Activated naive CD4-positive, alpha-beta T cell treated with Interleukin-2 at 50 U/mL for 16 hours (primary cell): ENCODE results near the gene MAMDC2.

Source experiments
- DNase-seq: peaks from one replicate; pipeline ENCODE4 v3.0.0-alpha.2; 2020

Gene MAMDC2

GRCh38 chr9:70111042-70111602 is 67.5 kb downstream of the MAMDC2 start:
- peak; percentile 55 for DNase-seq

- no peak for DNase-seq
These were observed 68.1 kb downstream of the MAMDC2 start for GRCh38 chr9:70111641-70112236.

GRCh38 chr9:70112981-70113380 is 69.3 kb downstream of the MAMDC2 start:
- no peak for DNase-seq

GRCh38 chr9:70113403-70114022 is 69.9 kb downstream of the MAMDC2 start:
- DNase-seq, result no peak

- no peak for DNase-seq
These were observed 71.2 kb downstream of the MAMDC2 start for GRCh38 chr9:70114898-70115297.

GRCh38 chr9:70117835-70118319 is 74.2 kb downstream of the MAMDC2 start:
- no peak for DNase-seq

GRCh38 chr9:70119786-70120185 is 76.1 kb downstream of the MAMDC2 start:
- no peak for DNase-seq

- no peak for DNase-seq
These were observed 77.3 kb downstream of the MAMDC2 start for GRCh38 chr9:70120834-70121510.

- no peak for DNase-seq
These were observed 78.3 kb downstream of the MAMDC2 start for GRCh38 chr9:70121818-70122436.

- DNase-seq, result no peak
These were observed 80.0 kb downstream of the MAMDC2 start for GRCh38 chr9:70123695-70124094.

- no peak for DNase-seq
These were observed 82.1 kb downstream of the MAMDC2 start for GRCh38 chr9:70125621-70126263.

- no peak for DNase-seq
These were observed 83.4 kb downstream of the MAMDC2 start for GRCh38 chr9:70127036-70127435.

GRCh38 chr9:70127540-70128416 is 84.1 kb downstream of the MAMDC2 start:
- DNase-seq, result no peak

- DNase-seq, result no peak
These were observed 86.6 kb downstream of the MAMDC2 start for GRCh38 chr9:70130266-70130665.

GRCh38 chr9:70131296-70131695 is 87.6 kb downstream of the MAMDC2 start:
- DNase-seq, result no peak

GRCh38 chr9:70133253-70134208 is 89.9 kb downstream of the MAMDC2 start:
- DNase-seq, result no peak

GRCh38 chr9:70134360-70134759 is 90.7 kb downstream of the MAMDC2 start:
- DNase-seq, result no peak

GRCh38 chr9:70135176-70135575 is 91.5 kb downstream of the MAMDC2 start:
- DNase-seq, result no peak

- no peak for DNase-seq
These were observed 93.0 kb downstream of the MAMDC2 start for GRCh38 chr9:70136632-70137031.

- no peak for DNase-seq
These were observed 93.9 kb downstream of the MAMDC2 start for GRCh38 chr9:70137577-70137976.

GRCh38 chr9:70142101-70142500 is 98.5 kb downstream of the MAMDC2 start:
- DNase-seq, result no peak
